HepG2 (cell line): ENCODE data around the gene CSKMT. TPM values are rescaled to one million over a fixed set of nuclear protein-coding genes. Genes with fewer than 3 reads are reported as not detected.

Source experiments
- BRCA1 ChIP-seq: sonication (generic); formaldehyde crosslinking; IDR thresholded peaks from 2 replicates; pipeline ENCODE4 v1.4.0; 2020; ENCODE audit warnings: missing genetic modification reagents
- HNF4G ChIP-seq, 2 experiments: sonication (generic) in 1 of 2; formaldehyde crosslinking in 1 of 2; IDR thresholded peaks; 2 replicates each; pipeline versions ENCODE4 v1.4.0 to v1.6.1; 2011 to 2020; ENCODE audit warnings: borderline replicate concordance in 2 of 2, low read depth in 2 of 2, mild to moderate bottlenecking in 2 of 2, low read length in 1 of 2, missing genetic modification reagents in 1 of 2, moderate library complexity in 1 of 2
- PITX1 ChIP-seq: sonication (generic); formaldehyde crosslinking; IDR thresholded peaks from 2 replicates; pipeline ENCODE4 v1.5.1; 2020; ENCODE audit warnings: mild to moderate bottlenecking, missing genetic modification reagents
- RARA ChIP-seq: IDR thresholded peaks from 2 replicates; pipeline ENCODE4 v1.6.1; 2016; ENCODE audit warnings: missing genetic modification reagents, missing compliant biosample characterization
- TFAP4 ChIP-seq: sonication (generic); IDR thresholded peaks from 2 replicates; pipeline ENCODE4 v1.6.1; 2016; ENCODE audit warnings: low read depth, borderline replicate concordance
- YEATS2 ChIP-seq: sonication (generic); formaldehyde crosslinking; IDR thresholded peaks from 2 replicates; pipeline ENCODE4 v1.4.0; 2020; ENCODE audit warnings: missing genetic modification reagents, borderline replicate concordance
- ZNF33A ChIP-seq: sonication (generic); formaldehyde crosslinking; IDR thresholded peaks from 2 replicates; pipeline ENCODE4 v1.5.1; 2020; ENCODE audit warnings: missing genetic modification reagents, mild to moderate bottlenecking, moderate library complexity, borderline replicate concordance
- ZNF367 ChIP-seq: sonication (generic); formaldehyde crosslinking; IDR thresholded peaks from 2 replicates; pipeline ENCODE4 v1.4.0; 2020; ENCODE audit warnings: missing genetic modification reagents, borderline replicate concordance
- ZNF616 ChIP-seq: sonication (generic); formaldehyde crosslinking; IDR thresholded peaks from 2 replicates; pipeline ENCODE4 v1.5.0; 2020; ENCODE audit warnings: low read depth, mild to moderate bottlenecking, missing genetic modification reagents
- ZNF639 ChIP-seq: conservative IDR thresholded peaks from 2 replicates; pipeline ENCODE4 v1.6.1; 2018; ENCODE audit warnings: missing genetic modification reagents
- ZNF850 ChIP-seq: sonication (generic); formaldehyde crosslinking; conservative IDR thresholded peaks from 2 replicates; pipeline ENCODE4 v1.9.0; 2021; ENCODE audit warnings: mild to moderate bottlenecking, missing genetic modification reagents
- ZSCAN21 ChIP-seq: sonication (generic); formaldehyde crosslinking; IDR thresholded peaks from 2 replicates; pipeline ENCODE4 v1.8.0; 2022; ENCODE audit warnings: mild to moderate bottlenecking, missing genetic modification reagents, moderate library complexity, borderline replicate concordance
- polyA plus RNA-seq, 8 experiments: library from polyadenylated mRNA; depleted of rRNA in 3 of 8; stranded (reverse) in 7 of 8; unstranded in 1 of 8; fragments of >200 nt; fragmentation: Illumina TruSeq in 4 of 8; extraction: Trizol in 4 of 8; gene quantifications; 2 replicates each; pipeline versions ENCODE4 v1.2.1 to v1.2.3, GENCODE V29; 2011 to 2016; ENCODE audit warnings: low read depth in 4 of 8, missing spikeins in 1 of 8, mixed read lengths in 1 of 8; ENCODE audit not compliant: insufficient read depth in 1 of 8
- total RNA-seq, 5 experiments: library from RNA; depleted of rRNA; stranded (reverse); fragments of >200 nt; fragmentation: Illumina TruSeq; extraction: Trizol; gene quantifications; 2 replicates each; pipeline ENCODE4 v1.2.3, GENCODE V29; 2016; ENCODE audit warnings: low read depth in 1 of 5
- TF ChIP-seq, protein P1 (sequence below): sonication (generic); formaldehyde crosslinking; IDR thresholded peaks from 2 replicates; pipeline ENCODE4 v1.4.0; 2020; ENCODE audit warnings: missing genetic modification reagents
- TF ChIP-seq, protein P2 (sequence below): sonication (generic); formaldehyde crosslinking; IDR thresholded peaks from 2 replicates; pipeline ENCODE4 v1.4.0; 2020; ENCODE audit warnings: missing genetic modification reagents

CSKMT gene
- total and polyA plus RNA-seq, 2 of the 13 experiments (the other 11 are each of a cell fraction or from before 2014, with no cell fraction given) = 7.6 to 31.8 TPM

DNA sequence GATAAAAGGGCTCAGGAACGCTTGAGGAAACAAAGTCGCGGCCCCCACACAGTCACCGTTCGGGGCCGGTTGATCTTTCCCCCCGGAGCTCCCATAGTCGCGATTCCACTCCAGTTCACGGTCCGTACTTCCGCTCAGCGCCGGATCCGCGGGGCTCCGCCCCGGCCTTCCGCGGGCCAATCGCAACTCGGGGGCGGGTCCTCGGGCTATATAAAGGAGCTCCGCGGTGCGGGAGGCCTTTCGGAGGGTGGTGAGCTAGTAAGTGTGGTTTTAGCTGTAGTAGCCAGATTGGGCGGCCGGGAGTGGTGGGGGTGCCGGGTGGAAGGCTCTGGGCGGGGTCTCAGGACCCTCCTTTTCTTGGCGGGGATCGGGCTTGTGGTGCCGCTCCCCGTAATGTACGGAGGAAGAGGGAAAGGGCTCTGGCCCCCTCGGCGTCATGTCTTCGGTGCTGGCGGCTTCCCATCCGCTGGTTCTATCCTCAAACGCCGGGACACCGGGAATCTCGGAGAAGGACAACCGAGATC is at the start of gene CSKMT, which contains the start of gene C11orf98 (continued):
- TF ChIP-seq ZNF616 (CRISPR knock-in tag) (peak; percentile 24; the same call in 1 of the 2 replicates), YEATS2 (CRISPR knock-in tag) (peak; percentile 96), ZNF367 (no peak), ZNF639 (CRISPR knock-in tag) (peak; percentile 81), RARA (no peak), ZNF850 (no peak), ZSCAN21 (no peak; the same call in 1 of the 2 replicates), HNF4G (IDR thresholded peaks at IDR 0.05; ENCODE audit: borderline replicate concordance, low read depth, low read length) (peak; percentile 28; the same call in 1 of the 2 replicates), HNF4G (CRISPR knock-in tag; IDR thresholded peaks at IDR 0.05; ENCODE audit: borderline replicate concordance, low read depth) (no peak), PITX1 (CRISPR knock-in tag) (no peak; the same call in 1 of the 2 replicates), TFAP4 (0 out of 2 replicates have a peak, but pooled peaks have one; percentile 23), ZNF33A (CRISPR knock-in tag) (peak; percentile 88; the same call in 1 of the 2 replicates), BRCA1 (CRISPR knock-in tag) (no peak)
- TF ChIP-seq, protein P1, sequence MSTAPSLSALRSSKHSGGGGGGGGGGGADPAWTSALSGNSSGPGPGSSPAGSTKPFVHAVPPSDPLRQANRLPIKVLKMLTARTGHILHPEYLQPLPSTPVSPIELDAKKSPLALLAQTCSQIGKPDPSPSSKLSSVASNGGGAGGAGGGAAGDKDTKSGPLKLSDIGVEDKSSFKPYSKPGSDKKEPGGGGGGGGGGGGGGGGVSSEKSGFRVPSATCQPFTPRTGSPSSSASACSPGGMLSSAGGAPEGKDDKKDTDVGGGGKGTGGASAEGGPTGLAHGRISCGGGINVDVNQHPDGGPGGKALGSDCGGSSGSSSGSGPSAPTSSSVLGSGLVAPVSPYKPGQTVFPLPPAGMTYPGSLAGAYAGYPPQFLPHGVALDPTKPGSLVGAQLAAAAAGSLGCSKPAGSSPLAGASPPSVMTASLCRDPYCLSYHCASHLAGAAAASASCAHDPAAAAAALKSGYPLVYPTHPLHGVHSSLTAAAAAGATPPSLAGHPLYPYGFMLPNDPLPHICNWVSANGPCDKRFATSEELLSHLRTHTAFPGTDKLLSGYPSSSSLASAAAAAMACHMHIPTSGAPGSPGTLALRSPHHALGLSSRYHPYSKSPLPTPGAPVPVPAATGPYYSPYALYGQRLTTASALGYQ = 0 out of 2 replicates have a peak, but pooled peaks have one; percentile 22
- TF ChIP-seq, protein P2, sequence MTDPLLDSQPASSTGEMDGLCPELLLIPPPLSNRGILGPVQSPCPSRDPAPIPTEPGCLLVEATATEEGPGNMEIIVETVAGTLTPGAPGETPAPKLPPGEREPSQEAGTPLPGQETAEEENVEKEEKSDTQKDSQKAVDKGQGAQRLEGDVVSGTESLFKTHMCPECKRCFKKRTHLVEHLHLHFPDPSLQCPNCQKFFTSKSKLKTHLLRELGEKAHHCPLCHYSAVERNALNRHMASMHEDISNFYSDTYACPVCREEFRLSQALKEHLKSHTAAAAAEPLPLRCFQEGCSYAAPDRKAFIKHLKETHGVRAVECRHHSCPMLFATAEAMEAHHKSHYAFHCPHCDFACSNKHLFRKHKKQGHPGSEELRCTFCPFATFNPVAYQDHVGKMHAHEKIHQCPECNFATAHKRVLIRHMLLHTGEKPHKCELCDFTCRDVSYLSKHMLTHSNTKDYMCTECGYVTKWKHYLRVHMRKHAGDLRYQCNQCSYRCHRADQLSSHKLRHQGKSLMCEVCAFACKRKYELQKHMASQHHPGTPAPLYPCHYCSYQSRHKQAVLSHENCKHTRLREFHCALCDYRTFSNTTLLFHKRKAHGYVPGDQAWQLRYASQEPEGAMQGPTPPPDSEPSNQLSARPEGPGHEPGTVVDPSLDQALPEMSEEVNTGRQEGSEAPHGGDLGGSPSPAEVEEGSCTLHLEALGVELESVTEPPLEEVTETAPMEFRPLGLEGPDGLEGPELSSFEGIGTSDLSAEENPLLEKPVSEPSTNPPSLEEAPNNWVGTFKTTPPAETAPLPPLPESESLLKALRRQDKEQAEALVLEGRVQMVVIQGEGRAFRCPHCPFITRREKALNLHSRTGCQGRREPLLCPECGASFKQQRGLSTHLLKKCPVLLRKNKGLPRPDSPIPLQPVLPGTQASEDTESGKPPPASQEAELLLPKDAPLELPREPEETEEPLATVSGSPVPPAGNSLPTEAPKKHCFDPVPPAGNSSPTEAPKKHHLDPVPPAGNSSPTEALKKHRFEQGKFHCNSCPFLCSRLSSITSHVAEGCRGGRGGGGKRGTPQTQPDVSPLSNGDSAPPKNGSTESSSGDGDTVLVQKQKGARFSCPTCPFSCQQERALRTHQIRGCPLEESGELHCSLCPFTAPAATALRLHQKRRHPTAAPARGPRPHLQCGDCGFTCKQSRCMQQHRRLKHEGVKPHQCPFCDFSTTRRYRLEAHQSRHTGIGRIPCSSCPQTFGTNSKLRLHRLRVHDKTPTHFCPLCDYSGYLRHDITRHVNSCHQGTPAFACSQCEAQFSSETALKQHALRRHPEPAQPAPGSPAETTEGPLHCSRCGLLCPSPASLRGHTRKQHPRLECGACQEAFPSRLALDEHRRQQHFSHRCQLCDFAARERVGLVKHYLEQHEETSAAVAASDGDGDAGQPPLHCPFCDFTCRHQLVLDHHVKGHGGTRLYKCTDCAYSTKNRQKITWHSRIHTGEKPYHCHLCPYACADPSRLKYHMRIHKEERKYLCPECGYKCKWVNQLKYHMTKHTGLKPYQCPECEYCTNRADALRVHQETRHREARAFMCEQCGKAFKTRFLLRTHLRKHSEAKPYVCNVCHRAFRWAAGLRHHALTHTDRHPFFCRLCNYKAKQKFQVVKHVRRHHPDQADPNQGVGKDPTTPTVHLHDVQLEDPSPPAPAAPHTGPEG (CRISPR knock-in tag) = peak; percentile 89
